Measurements from ENCODE around the gene PLOD1.
A peak's percentile ranks its signal among the peaks of the same experiment; 100 is the strongest.

The PLOD1 gene

GRCh38 chr1:12001249-12001917 is 66.9 kb downstream of the PLOD1 start:
- Histone ChIP-seq H3K9me3 (ENCODE audit: severe bottlenecking) (no peaks in the 10 kb centered on the region), H3K27me3 (ENCODE audit: insufficient read depth, low read depth, severe bottlenecking) (no peaks in the 10 kb centered on the region), H3K4me3 (ENCODE audit: low read depth, low read length) (no peak overlapping the region), H3K36me3 (peaks cover 92% of the 10 kb centered on the region), H3K27ac (0 out of 2 replicates have a peak overlapping the region, but pooled peaks have one; percentile 17)
- DNase-seq, result peak; percentile 66
- TF ChIP-seq, protein P1, sequence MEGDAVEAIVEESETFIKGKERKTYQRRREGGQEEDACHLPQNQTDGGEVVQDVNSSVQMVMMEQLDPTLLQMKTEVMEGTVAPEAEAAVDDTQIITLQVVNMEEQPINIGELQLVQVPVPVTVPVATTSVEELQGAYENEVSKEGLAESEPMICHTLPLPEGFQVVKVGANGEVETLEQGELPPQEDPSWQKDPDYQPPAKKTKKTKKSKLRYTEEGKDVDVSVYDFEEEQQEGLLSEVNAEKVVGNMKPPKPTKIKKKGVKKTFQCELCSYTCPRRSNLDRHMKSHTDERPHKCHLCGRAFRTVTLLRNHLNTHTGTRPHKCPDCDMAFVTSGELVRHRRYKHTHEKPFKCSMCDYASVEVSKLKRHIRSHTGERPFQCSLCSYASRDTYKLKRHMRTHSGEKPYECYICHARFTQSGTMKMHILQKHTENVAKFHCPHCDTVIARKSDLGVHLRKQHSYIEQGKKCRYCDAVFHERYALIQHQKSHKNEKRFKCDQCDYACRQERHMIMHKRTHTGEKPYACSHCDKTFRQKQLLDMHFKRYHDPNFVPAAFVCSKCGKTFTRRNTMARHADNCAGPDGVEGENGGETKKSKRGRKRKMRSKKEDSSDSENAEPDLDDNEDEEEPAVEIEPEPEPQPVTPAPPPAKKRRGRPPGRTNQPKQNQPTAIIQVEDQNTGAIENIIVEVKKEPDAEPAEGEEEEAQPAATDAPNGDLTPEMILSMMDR (IDR thresholded peaks at IDR 0.05; ENCODE audit: low read depth, low read length), result peak; percentile 73

- TF ChIP-seq, protein P1 (IDR thresholded peaks at IDR 0.05; ENCODE audit: low read depth, low read length), result no peak
- no peaks in the 10 kb centered on the region for H3K9me3 ChIP-seq (ENCODE audit: severe bottlenecking)
- peaks cover 94% of the 10 kb centered on the region for H3K36me3 ChIP-seq
- 0 out of 2 replicates have a peak overlapping the region, but pooled peaks have one; percentile 17 for H3K27ac ChIP-seq
- DNase-seq, result no peak
- no peak overlapping the region for H3K4me3 ChIP-seq (ENCODE audit: low read depth, low read length)
- H3K27me3 ChIP-seq (ENCODE audit: insufficient read depth, low read depth, severe bottlenecking), result no peaks in the 10 kb centered on the region
Observed at GRCh38 chr1:12001996-12002493, 67.5 kb downstream of the PLOD1 start.

DNA sequence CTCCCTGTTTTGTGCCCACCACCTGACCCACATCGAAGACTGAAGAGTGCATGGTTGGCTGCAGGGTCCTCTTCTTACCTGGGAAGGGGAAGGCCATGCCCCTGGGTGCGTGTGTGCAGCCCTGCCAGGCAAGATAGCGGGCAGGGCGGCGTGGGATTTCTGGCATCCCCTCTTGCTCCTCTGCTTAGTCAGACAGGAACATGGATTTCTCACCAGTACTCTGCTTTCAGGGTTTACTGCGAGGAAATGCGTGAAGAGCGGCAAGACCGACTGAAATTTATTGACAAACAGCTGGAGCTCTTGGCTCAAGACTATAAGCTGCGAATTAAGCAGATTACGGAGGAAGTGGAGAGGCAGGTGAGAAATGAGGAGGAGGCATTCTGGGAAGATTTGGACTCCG is 69.2 kb downstream of the PLOD1 start:
- peak overlapping the region; percentile 64 for H3K27ac ChIP-seq
- no peaks in the 10 kb centered on the region for H3K27me3 ChIP-seq (ENCODE audit: insufficient read depth, low read depth, severe bottlenecking)
- no peak overlapping the region for H3K4me3 ChIP-seq (ENCODE audit: low read depth, low read length)
- H3K9me3 ChIP-seq (ENCODE audit: severe bottlenecking), result no peaks in the 10 kb centered on the region
- H3K36me3 ChIP-seq, result peaks cover 86% of the 10 kb centered on the region
- TF ChIP-seq, protein P1 (IDR thresholded peaks at IDR 0.05; ENCODE audit: low read depth, low read length), result no peak
- peak; percentile 61 for DNase-seq

DNA sequence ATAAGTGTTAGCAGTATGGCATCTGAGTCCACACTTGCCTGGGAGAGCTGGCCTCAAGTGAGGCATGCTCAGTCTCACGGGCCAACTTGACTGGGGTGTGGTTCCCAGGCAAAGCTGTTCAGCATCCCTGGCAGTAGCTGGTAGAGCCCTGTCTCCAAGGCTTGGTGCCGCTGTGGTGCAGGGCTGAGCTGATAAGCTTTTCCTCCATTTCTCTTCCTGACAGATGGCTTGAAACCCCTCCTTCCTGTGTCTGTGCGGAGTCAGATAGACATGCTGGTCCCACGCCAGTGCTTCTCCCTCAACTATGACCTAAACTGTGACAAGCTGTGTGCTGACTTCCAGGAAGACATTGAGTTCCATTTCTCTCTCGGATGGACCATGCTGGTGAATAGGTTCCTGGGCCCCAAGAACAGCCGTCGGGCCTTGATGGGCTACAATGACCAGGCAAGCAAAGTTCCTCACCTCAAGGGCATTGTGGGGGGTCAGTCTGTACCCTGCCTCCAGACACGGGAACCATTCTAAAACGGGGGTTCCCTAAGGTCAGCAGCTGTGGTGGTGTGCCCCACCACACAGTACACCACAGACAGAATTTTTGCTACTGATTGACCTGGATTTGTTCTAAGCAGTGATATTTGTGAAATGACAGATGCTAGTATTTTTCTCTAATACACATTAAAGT is 71.1 kb downstream of the PLOD1 start:
- TF ChIP-seq, protein P1 (IDR thresholded peaks at IDR 0.05; ENCODE audit: low read depth, low read length), result peak; percentile 56; the same call in 1 of the 2 replicates
- no peaks in the 10 kb centered on the region for H3K9me3 ChIP-seq (ENCODE audit: severe bottlenecking)
- no peak overlapping the region for H3K4me3 ChIP-seq (ENCODE audit: low read depth, low read length)
- peak overlapping the region; percentile 64 for H3K27ac ChIP-seq
- H3K27me3 ChIP-seq (ENCODE audit: insufficient read depth, low read depth, severe bottlenecking), result no peaks in the 10 kb centered on the region
- H3K36me3 ChIP-seq, result peaks cover 85% of the 10 kb centered on the region
- DNase-seq, result peak; percentile 83

DNA sequence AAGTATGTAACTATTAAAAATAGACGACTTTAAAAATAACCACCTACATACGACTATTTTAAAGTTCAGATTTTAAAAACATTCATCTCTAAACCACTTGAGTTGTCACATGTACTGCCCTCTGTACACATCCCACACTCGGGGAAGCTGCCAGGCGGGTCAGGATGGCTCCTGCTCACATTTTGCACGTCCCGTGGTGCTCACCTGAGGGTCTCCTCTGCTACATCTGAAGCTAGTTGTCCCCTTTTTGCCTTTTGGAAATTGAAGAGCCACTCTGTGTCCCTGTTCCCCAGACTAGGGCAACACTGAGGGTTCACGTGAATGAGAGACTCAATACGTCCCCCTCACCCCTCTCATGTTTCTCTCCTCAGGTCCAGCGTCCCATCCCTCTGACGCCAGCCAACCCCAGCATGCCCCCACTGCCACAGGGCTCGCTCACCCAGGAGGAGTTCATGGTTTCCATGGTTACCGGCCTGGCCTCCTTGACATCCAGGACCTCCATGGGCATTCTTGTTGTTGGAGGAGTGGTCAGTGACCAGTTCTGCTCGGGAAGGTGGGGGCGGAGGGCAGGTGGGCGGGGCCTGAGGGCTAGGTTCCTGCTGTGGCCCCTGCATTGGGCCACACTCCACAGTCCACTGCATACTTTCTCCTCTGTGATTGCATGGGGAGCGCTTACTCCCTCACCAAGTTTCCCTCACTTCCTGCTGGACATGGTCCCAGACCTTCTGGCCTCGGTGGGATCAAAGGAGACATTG is 71.8 kb downstream of the PLOD1 start:
- Histone ChIP-seq H3K9me3 (ENCODE audit: severe bottlenecking) (no peaks in the 10 kb centered on the region), H3K4me3 (ENCODE audit: low read depth, low read length) (no peak overlapping the region), H3K36me3 (peaks cover 84% of the 10 kb centered on the region), H3K27me3 (ENCODE audit: insufficient read depth, low read depth, severe bottlenecking) (no peaks in the 10 kb centered on the region), H3K27ac (peak overlapping the region; percentile 64)
- TF ChIP-seq, protein P1 (IDR thresholded peaks at IDR 0.05; ENCODE audit: low read depth, low read length), result no peak
- no peak for DNase-seq
